ENCODE data around the gene SNRNP27.
A peak's percentile ranks its signal among the peaks of the same experiment; 100 is the strongest.
"Not testable (repeated sequence)": the region's sequence is repeated elsewhere in the genome, so short reads cannot be mapped to it uniquely, and the experiment has no call there.

The SNRNP27 gene, protein sequence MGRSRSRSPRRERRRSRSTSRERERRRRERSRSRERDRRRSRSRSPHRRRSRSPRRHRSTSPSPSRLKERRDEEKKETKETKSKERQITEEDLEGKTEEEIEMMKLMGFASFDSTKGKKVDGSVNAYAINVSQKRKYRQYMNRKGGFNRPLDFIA

GRCh38 chr2:69893684-69894551 is at the start of gene SNRNP27:
Gene SNRNP27, plus strand, starts transcription at chr2:69893956. Its CDS starts 29 bp downstream, at chr2:69893985.
- peak; percentile 63 for DNase-seq

DNA sequence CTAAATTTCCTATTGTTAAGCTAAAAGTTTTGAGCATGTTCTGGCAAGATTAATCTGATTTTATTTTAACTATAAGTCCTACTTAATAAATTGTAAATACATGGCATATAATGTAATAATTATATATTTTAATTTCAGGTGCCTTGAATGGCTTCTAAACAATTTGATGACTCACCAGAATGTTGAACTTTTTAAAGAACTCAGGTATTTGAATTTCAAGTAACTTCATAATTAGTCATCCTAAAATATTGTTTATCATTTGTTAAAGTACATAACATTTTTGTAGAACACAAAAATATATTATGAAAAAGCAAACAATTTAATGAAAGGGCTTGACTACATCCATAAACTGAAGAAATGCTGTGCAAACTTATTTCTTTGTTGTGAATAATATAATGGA is 49.8 kb upstream of the SNRNP27 start:
- no peak for DNase-seq

DNA sequence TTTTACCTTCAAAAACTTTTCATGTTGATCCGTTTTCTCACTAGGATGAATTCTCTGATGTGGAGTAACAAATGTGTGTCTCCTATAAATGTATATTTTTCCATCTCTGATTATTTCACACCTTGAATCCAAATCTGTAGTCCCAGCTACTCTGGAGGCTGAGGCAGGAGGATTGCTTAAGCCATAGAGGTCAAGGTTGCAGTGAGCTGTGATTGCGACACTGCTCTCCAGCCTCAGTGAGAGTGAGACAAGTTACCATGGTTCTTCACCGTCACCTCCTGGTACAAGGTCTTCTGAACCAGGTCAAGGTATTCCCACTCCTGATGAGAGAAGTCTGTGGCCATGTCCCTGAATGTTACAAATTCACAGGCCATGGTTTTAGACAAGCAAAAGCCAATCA is 49.2 kb upstream of the SNRNP27 start:
- DNase-seq, result no peak

- DNase-seq, result no peak
These were observed 47.3 kb upstream of the SNRNP27 start for GRCh38 chr2:69846182-69847067.

GRCh38 chr2:69847068-69847828 is 46.5 kb upstream of the SNRNP27 start:
- no peak for DNase-seq

DNA sequence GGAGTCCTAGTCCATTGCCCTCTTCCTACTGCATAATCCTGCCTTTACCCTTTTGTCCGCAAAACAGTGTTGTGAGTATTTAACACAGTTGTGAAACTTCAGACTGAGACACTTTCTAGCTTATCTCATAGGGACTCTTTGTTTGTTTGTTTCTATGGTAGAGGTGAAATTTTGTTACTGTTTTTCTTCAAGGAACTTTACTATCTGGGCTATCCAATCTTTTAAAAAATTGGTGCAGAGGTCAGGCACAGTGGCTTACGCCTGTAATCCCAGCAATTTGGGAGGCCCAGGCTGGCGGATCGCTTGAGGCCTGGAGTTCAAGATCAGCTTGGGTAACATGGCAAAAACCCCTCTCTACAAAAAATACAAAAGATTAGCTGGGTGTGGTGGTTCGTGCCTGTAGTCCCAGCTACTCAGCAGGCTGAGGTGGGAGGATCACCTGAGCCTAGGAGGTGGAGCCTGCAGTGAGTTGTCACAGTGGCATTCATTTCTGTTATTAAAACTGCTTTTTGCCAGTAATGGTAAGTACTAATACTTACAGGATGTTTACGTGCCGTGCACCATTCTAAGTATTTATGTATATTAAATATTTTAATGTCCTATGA is 45.5 kb upstream of the SNRNP27 start:
- DNase-seq, result no peak

GRCh38 chr2:69858261-69858660 is 35.5 kb upstream of the SNRNP27 start:
- no peak for DNase-seq

- DNase-seq, result no peak
These were observed 30.5 kb upstream of the SNRNP27 start for GRCh38 chr2:69863298-69863697.

GRCh38 chr2:69888451-69888850 is 5.3 kb upstream of the SNRNP27 start:
- no peak for DNase-seq

DNA sequence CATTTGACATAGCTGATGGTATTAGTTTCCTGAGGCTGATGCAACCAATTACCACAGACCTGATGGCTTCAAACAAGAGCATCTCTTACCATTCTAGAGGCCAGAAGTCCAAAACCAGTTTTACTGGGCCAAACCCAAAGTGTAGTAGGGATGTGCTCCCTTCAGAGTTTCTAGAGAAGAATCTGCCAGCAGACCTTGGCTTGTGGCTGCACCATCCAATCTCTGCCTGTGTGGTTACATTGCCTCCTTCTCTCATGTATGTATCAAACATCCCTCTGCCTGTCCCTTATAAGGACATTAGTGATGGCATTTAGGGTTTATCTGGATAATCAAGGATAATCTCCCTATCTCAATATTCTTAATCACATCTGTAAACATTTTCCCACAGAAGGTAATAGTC is 4.5 kb upstream of the SNRNP27 start:
- DNase-seq, result no peak

- DNase-seq, result no peak
These were observed 2.9 kb upstream of the SNRNP27 start for GRCh38 chr2:69890881-69891280.

- DNase-seq, result not testable (repeated sequence)
These were observed 825 bp upstream of the SNRNP27 start for GRCh38 chr2:69892838-69893424.

- not testable (repeated sequence) for DNase-seq
These were observed 981 bp downstream of the SNRNP27 start for GRCh38 chr2:69894737-69895136.

DNA sequence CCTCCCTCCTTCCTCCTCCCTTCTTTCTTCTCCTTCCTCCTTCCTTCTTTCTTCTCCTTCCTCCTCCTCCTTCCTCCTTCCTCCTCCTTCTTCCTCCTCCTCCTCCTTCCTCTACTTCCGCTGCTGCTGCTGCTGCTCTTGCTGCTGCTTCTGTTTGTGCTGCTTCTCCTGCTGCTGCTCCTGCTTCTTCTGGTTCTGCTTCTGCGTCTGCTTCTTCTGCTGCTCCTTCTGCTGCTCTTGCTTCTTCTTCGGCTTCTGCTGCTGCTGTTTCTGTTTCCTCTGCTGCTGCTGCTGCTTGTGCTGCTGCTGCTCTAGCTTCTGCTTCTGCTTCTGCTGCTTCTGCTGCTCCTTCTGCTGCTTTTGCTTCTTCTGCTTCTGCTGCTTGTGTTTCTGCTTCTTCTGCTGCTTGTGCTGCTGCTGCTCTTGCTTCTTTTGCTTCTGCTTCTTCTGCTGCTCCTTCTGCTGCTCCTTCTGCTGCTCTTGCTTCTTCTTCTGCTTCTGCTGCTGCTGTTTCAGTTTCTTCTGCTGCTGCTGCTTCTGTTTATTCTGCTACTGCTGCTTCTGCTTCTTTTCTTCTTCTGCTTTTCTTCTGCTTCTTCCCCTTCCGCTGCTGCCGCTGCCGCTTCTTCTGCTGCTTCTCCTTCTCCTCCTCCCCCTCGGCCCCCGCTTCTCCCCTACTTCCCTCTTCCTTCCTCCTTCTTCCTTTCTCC is 8.6 kb downstream of the SNRNP27 start:
- no peak for DNase-seq

GRCh38 chr2:69907216-69907615 is 13.5 kb downstream of the SNRNP27 start:
- DNase-seq, result no peak

- no peak for DNase-seq
These were observed 18.3 kb downstream of the SNRNP27 start for GRCh38 chr2:69911985-69912563.

- DNase-seq, result peak; percentile 99
These were observed 20.6 kb downstream of the SNRNP27 start for GRCh38 chr2:69914164-69914949.

DNA sequence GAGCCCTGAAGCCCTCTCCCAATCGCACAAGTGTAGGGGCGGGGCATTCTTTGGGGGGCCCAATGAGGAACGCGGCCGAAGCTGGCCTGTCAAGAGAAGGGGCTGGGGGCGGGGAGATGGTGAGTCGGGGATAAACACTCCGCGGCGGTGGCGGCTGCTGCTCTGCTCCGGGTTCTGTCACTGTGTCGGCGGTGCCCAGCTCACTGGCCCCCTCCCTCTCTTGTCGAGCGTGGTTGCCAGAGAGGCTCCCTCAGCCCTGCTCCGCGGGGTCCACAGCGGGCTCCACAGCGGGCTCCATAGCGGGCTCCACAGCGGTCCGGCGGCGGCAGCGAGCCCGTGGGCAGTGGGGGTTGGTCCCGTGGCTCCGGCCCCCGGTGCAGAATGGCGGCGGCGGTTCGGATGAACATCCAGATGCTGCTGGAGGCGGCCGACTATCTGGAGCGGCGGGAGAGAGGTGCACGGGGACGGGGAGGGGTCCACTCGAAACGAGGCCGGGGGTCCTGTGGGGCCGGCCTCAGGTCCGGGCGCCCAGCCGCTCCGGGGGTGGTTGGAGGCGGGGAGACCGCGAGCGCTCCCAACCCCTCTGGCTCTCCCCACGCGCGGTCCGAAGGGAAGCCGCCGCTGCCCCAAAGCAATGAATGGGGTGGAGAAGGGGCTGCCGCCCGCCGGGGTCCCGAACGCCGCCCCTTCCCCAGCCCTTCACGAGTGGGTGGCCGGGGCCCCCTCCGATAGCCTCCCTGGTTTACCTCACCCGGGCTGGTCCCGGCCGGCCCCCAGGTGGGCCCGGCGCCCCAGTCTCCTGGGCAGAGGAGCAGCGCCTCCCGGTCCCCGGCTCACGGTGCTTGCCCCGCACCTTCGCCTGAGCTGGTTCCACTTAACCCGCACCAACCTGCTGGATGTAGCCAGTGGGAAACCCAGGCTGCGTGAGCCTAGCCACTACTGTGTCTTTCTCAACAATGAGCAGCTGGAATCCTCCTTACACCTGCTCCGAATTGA is 21.5 kb downstream of the SNRNP27 start, which contains the start of gene MXD1:
Gene MXD1, plus strand, starts transcription at position 160 of the 996 bp plus-strand sequence. Its CDS starts 222 bp downstream, at position 382.
- DNase-seq, result no peak
